ENCODE results near the gene PCBD1. TPM values are rescaled to one million over a fixed set of nuclear protein-coding genes. Genes with fewer than 3 reads are reported as not detected.

PCBD1 gene
- total and polyA plus RNA-seq, 7 experiments from 2014 or later, result 4.5 to 29.8 (median 7.8) TPM

GRCh38 chr10:70856454-70856853 lies 31.9 kb downstream of the PCBD1 start:
- H3K27ac Mint-ChIP-seq, result no peak overlapping the region
- Histone ChIP-seq H3K27ac (ENCODE audit: low read depth, low read length) (no peak overlapping the region), H3K4me1 (ENCODE audit: control insufficient read depth in 2 of 2, insufficient read depth in 2 of 2, low read length in 2 of 2) (no peaks in the 10 kb centered on the region), H3K27me3 (ENCODE audit: control insufficient read depth in 2 of 2, insufficient read depth in 2 of 2, low read length in 2 of 2) (no peaks in the 10 kb centered on the region), H3K36me3 (ENCODE audit: control insufficient read depth in 2 of 3, insufficient read depth in 3 of 3, low read length in 3 of 3) (peaks cover 0 to 68% (median 14%) of the 10 kb centered on the region in 3 experiments), H3K9me3 (ENCODE audit: control insufficient read depth in 2 of 3, low read length in 3 of 3) (no peaks in the 10 kb centered on the region), H3K4me3 (ENCODE audit: low read length) (no peak overlapping the region)
- intact Hi-C loops (cut with micrococcal nuclease), result no loop called here
- H3K4me1 Mint-ChIP-seq, result peaks cover 0 to 5% (median 0%) of the 10 kb centered on the region in 7 donors
- CTCF ChIA-PET, result no interaction called here
- ATAC-seq (peak; percentile 4), DNase-seq (no peak)
- H3K27me3 Mint-ChIP-seq, result no peaks in the 10 kb centered on the region
- POLR2A ChIA-PET, result no interaction called here
- H3K4me3 Mint-ChIP-seq, result no peak overlapping the region
- H3K36me3 Mint-ChIP-seq, result peaks cover 7 to 76% (median 21%) of the 10 kb centered on the region in 5 donors
- no peaks in the 10 kb centered on the region for H3K9me3 Mint-ChIP-seq

GRCh38 chr10:70853457-70853856 lies 34.9 kb downstream of the PCBD1 start:
- no peak for ATAC-seq
- H3K4me1 Mint-ChIP-seq, result peaks cover 9 to 16% (median 11%) of the 10 kb centered on the region in 7 donors
- H3K27me3 Mint-ChIP-seq, result no peaks in the 10 kb centered on the region
- H3K9me3 ChIP-seq (ENCODE audit: control insufficient read depth in 2 of 3, low read length in 3 of 3), result no peaks in the 10 kb centered on the region
- no peak overlapping the region for H3K4me3 Mint-ChIP-seq
- no peaks in the 10 kb centered on the region for H3K27me3 ChIP-seq (ENCODE audit: control insufficient read depth in 2 of 2, insufficient read depth in 2 of 2, low read length in 2 of 2)
- CTCF ChIA-PET, result interaction anchor here (0.6 kb wide), 1 partner anchor 189 kb away, joined by 8 read pairs; no protein-coding TSS in a partner anchor
- H3K27ac ChIP-seq (ENCODE audit: low read depth, low read length), result no peak overlapping the region
- POLR2A ChIA-PET, result no interaction called here
- H3K36me3 ChIP-seq (ENCODE audit: control insufficient read depth in 2 of 3, insufficient read depth in 3 of 3, low read length in 3 of 3), result peaks cover 0 to 56% (median 7%) of the 10 kb centered on the region in 3 experiments
- peaks cover 2 to 69% (median 8%) of the 10 kb centered on the region in 5 donors for H3K36me3 Mint-ChIP-seq
- no peaks in the 10 kb centered on the region for H3K4me1 ChIP-seq (ENCODE audit: control insufficient read depth in 2 of 2, insufficient read depth in 2 of 2, low read length in 2 of 2)
- H3K27ac Mint-ChIP-seq, result peak overlapping the region in 3 of 9 donors; percentile 7 to 30 (median 26)
- no peaks in the 10 kb centered on the region for H3K9me3 Mint-ChIP-seq
- no peak for DNase-seq
- no peak overlapping the region for H3K4me3 ChIP-seq (ENCODE audit: low read length)
- intact Hi-C loops (cut with micrococcal nuclease), result no loop called here

GRCh38 chr10:70853038-70853437 lies 35.3 kb downstream of the PCBD1 start:
- H3K27me3 ChIP-seq (ENCODE audit: control insufficient read depth in 2 of 2, insufficient read depth in 2 of 2, low read length in 2 of 2), result no peaks in the 10 kb centered on the region
- no peak for DNase-seq
- POLR2A ChIA-PET, result no interaction called here
- H3K4me1 Mint-ChIP-seq, result peaks cover 9 to 16% (median 11%) of the 10 kb centered on the region in 7 donors
- H3K36me3 ChIP-seq (ENCODE audit: control insufficient read depth in 2 of 3, insufficient read depth in 3 of 3, low read length in 3 of 3), result peaks cover 0 to 56% (median 7%) of the 10 kb centered on the region in 3 experiments
- no peaks in the 10 kb centered on the region for H3K9me3 Mint-ChIP-seq
- no peaks in the 10 kb centered on the region for H3K27me3 Mint-ChIP-seq
- intact Hi-C loops (cut with micrococcal nuclease), result no loop called here
- CTCF ChIA-PET, result interaction anchor here (0.7 kb wide), 1 partner anchor 43 kb away, joined by 3 read pairs; no protein-coding TSS in a partner anchor
- no peak overlapping the region for H3K4me3 Mint-ChIP-seq
- H3K27ac Mint-ChIP-seq, result peak overlapping the region in 3 of 9 donors; percentile 7 to 30 (median 26)
- no peaks in the 10 kb centered on the region for H3K9me3 ChIP-seq (ENCODE audit: control insufficient read depth in 2 of 3, low read length in 3 of 3)
- H3K27ac ChIP-seq (ENCODE audit: low read depth, low read length), result no peak overlapping the region
- ATAC-seq, result no peak
- H3K4me3 ChIP-seq (ENCODE audit: low read length), result no peak overlapping the region
- no peaks in the 10 kb centered on the region for H3K4me1 ChIP-seq (ENCODE audit: control insufficient read depth in 2 of 2, insufficient read depth in 2 of 2, low read length in 2 of 2)
- H3K36me3 Mint-ChIP-seq, result peaks cover 0 to 66% (median 8%) of the 10 kb centered on the region in 5 donors

GRCh38 chr10:70851597-70852475 lies 36.5 kb downstream of the PCBD1 start:
- Histone ChIP-seq H3K4me1 (ENCODE audit: control insufficient read depth in 2 of 2, insufficient read depth in 2 of 2, low read length in 2 of 2) (no peaks in the 10 kb centered on the region), H3K36me3 (ENCODE audit: control insufficient read depth in 2 of 3, insufficient read depth in 3 of 3, low read length in 3 of 3) (peaks cover 0 to 48% (median 7%) of the 10 kb centered on the region in 3 experiments), H3K9me3 (ENCODE audit: control insufficient read depth in 2 of 3, low read length in 3 of 3) (no peaks in the 10 kb centered on the region), H3K4me3 (ENCODE audit: low read length) (no peak overlapping the region), H3K27me3 (ENCODE audit: control insufficient read depth in 2 of 2, insufficient read depth in 2 of 2, low read length in 2 of 2) (no peaks in the 10 kb centered on the region), H3K27ac (ENCODE audit: low read depth, low read length) (no peak overlapping the region)
- Mint-ChIP-seq H3K27me3 (no peaks in the 10 kb centered on the region), H3K27ac (no peak overlapping the region), H3K4me3 (no peak overlapping the region), H3K36me3 (peaks cover 0 to 66% (median 9%) of the 10 kb centered on the region in 5 donors), H3K9me3 (no peaks in the 10 kb centered on the region), H3K4me1 (peaks cover 10 to 16% (median 12%) of the 10 kb centered on the region in 7 donors)
- CTCF ChIA-PET, result interaction anchor here (0.7 kb wide), 1 partner anchor 42 kb away, joined by 3 read pairs; no protein-coding TSS in a partner anchor
- intact Hi-C loops (cut with micrococcal nuclease), result no loop called here
- DNase-seq (no peak), ATAC-seq (no peak)
- POLR2A ChIA-PET, result no interaction called here

- Mint-ChIP-seq H3K4me1 (peaks cover 7 to 16% (median 11%) of the 10 kb centered on the region in 7 donors), H3K36me3 (peaks cover 8 to 65% (median 16%) of the 10 kb centered on the region in 5 donors), H3K4me3 (no peak overlapping the region), H3K27ac (peak overlapping the region in 1 of 9 donors; percentile 10), H3K27me3 (no peaks in the 10 kb centered on the region), H3K9me3 (no peaks in the 10 kb centered on the region)
- POLR2A ChIA-PET, result no interaction called here
- no peaks in the 10 kb centered on the region for H3K9me3 ChIP-seq (ENCODE audit: control insufficient read depth in 2 of 3, low read length in 3 of 3)
- no peak overlapping the region for H3K27ac ChIP-seq (ENCODE audit: low read depth, low read length)
- peaks cover 0 to 42% (median 7%) of the 10 kb centered on the region in 3 experiments for H3K36me3 ChIP-seq (ENCODE audit: control insufficient read depth in 2 of 3, insufficient read depth in 3 of 3, low read length in 3 of 3)
- intact Hi-C loops (cut with micrococcal nuclease), result no loop called here
- ATAC-seq (no peak), DNase-seq (no peak)
- H3K4me3 ChIP-seq (ENCODE audit: low read length), result no peak overlapping the region
- CTCF ChIA-PET, result no interaction called here
- no peaks in the 10 kb centered on the region for H3K27me3 ChIP-seq (ENCODE audit: control insufficient read depth in 2 of 2, insufficient read depth in 2 of 2, low read length in 2 of 2)
- H3K4me1 ChIP-seq (ENCODE audit: control insufficient read depth in 2 of 2, insufficient read depth in 2 of 2, low read length in 2 of 2), result no peaks in the 10 kb centered on the region
Measured at GRCh38 chr10:70850097-70850496, 38.3 kb downstream of the PCBD1 start.

- Mint-ChIP-seq H3K27me3 (no peaks in the 10 kb centered on the region), H3K9me3 (no peaks in the 10 kb centered on the region), H3K4me1 (peaks cover 7 to 16% (median 11%) of the 10 kb centered on the region in 7 donors), H3K4me3 (no peak overlapping the region), H3K27ac (peak overlapping the region in 1 of 9 donors; percentile 10), H3K36me3 (peaks cover 8 to 66% (median 16%) of the 10 kb centered on the region in 5 donors)
- Histone ChIP-seq H3K27ac (ENCODE audit: low read depth, low read length) (no peak overlapping the region), H3K4me1 (ENCODE audit: control insufficient read depth in 2 of 2, insufficient read depth in 2 of 2, low read length in 2 of 2) (no peaks in the 10 kb centered on the region), H3K4me3 (ENCODE audit: low read length) (no peak overlapping the region), H3K36me3 (ENCODE audit: control insufficient read depth in 2 of 3, insufficient read depth in 3 of 3, low read length in 3 of 3) (peaks cover 0 to 42% (median 7%) of the 10 kb centered on the region in 3 experiments), H3K27me3 (ENCODE audit: control insufficient read depth in 2 of 2, insufficient read depth in 2 of 2, low read length in 2 of 2) (no peaks in the 10 kb centered on the region), H3K9me3 (ENCODE audit: control insufficient read depth in 2 of 3, low read length in 3 of 3) (no peaks in the 10 kb centered on the region)
- intact Hi-C loops (cut with micrococcal nuclease), result no loop called here
- ATAC-seq (no peak), DNase-seq (no peak)
- CTCF ChIA-PET, result no interaction called here
- POLR2A ChIA-PET, result no interaction called here
Measured at GRCh38 chr10:70849582-70850016, 38.8 kb downstream of the PCBD1 start.

All from naive thymus-derived CD4-positive, alpha-beta T cell (primary cell).